HG02763 (cell line): ENCODE results near the gene GPD1L.
"Not testable (repeated sequence)": the region's sequence is repeated elsewhere in the genome, so short reads cannot be mapped to it uniquely, and the experiment has no call there.

Source experiments
- ATAC-seq: cut with Tn5 transposase; IDR thresholded peaks from one replicate; pipeline ENCODE4 v1.9.1; 2021; ENCODE audit warnings: mild to moderate bottlenecking, moderate library complexity; ENCODE audit not compliant: unreplicated experiment

Gene GPD1L

DNA sequence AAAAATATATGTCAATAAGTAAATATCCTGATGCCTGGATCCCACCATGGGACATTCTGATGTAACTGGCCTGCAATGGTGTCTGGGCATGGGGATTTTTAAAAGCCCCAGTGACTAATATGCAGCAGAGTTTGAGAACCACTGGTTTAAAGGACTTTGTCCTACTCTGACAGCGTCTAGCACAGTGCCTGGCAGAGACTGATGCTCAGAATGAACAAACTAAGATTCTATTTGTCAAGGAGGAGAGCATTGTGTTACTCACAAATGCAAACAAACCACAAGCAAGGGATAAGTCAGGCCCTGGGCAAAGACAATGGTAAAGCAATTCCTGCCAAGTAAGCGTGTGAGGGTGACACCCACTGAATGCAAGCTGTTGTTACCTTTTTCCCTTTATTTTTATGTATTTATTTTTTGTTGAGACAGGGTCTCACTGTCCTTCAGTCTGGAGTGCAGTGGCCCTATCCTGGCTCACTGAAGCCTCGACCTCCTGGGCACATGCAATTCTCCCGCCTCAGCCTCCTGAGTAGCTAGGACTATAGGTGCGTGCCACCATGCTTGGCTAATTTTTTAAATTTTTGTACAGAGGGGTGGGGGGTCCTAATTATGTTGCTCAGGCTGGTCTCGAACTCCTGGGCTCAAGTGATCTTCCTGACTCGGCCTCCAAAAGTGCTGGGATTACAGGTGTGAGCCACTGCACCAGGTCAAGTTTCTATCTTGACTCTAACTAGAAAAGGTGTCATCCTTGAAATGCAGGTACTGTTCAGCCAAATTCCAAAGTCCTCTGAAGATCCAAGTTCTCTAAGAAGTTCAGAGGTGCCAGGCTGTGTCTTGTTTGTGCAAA is 909 bp upstream of the GPD1L start:
- ATAC-seq, result no peak

DNA sequence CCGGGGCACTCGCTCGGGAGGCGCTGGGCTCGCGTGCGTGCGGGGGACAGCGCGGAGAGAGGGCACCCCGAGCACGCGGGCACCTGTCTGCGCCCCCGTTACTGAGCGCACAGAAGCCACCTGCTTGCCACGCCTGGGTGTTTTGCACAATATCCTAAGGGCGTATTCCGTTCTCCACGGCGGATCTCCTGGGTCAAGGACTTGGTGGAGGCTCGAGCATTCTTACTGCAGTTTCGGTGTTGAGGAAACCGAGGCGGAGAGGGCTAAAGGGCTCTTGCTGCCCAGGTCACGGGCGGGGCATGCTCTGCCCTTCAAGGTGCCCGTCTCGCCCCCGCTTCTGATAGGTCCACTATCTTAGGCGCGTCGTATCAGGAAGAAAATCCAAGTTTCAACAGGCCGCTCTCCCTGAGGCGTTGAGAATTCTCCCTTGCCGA is 526 bp downstream of the GPD1L start:
- no peak for ATAC-seq

DNA sequence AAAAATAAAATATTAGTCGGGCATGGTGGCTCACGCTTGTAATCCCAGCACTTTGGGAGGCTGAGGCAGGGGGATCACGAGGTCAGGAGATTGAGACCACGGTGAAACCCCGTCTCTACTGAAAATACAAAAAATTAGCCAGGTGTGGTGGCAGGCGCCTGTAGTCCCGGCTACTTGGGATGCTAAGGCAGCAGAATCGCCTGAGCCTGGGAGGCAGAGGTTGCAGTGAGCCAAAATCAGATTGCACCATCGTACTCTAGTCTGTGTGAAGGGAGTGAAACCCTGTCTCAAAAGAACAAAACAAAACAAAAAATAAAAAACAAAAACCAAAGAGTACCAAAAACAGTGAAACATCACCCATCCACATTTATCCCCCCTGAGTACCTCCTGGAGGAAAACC is 1.8 kb downstream of the GPD1L start:
- not testable (repeated sequence) for ATAC-seq

DNA sequence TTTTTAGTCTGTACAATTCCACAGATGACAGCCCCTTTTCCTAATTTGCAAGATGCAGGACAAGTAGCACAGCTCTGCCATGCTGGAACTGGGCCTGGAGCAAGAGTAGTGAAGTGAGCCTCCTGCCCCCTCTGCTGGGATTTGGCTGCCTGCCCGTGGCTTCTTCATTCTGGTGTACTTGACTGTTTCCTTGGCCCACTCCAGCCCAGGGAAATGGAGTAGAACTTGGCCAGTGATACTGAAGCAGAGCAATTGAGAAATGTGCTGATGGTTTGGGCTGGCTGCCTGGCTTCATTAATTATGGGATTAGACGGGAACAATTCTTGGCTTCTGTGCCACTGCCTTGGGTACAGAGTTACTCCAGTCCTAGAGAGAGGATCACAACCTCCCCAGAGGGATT is 2.8 kb downstream of the GPD1L start:
- ATAC-seq, result no peak

DNA sequence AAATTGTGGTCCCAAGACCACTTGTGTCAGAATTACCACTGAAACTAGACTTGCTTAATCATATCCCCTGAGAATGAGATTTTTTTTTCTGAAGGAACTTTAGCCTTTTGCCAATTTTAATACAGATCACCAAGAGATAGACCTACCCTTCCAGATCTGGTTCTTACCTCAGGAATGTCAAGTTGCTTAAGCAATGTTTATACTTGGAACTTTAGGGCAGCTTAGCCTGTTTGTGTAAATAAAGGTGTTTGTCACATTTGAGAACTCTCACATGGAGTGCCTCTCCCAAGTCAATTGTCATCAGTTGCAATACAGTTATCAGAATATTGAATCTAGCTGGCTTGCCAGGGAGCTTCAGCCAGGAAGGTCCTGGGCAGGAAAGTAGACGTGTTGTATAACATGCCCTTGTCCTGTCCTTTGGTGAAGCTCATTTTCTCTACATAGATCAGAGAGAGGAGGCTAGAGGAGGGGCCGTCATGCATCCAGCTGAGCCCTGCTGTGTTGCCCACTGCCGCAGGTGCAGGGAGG is 3.9 kb downstream of the GPD1L start:
- ATAC-seq, result no peak

DNA sequence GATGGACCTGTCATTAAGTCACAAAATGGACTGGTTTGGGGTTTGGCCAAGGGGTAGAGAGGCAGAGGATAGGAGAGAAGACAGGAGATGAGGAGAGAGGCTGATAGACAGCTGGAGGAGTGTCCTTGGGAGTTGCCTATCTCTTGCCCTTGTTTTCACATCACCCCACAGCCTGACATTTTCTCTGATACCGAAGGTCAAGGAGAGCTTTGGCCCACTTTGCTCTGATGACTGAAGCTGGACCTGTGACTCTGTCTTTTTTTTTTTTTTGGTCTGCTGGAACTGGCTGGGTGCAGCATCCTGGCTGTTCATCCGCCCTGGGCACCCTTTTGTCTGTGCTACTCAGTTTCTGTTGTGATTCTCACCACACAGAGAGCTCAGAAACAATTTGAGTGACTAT is 5.1 kb downstream of the GPD1L start:
- ATAC-seq, result no peak

DNA sequence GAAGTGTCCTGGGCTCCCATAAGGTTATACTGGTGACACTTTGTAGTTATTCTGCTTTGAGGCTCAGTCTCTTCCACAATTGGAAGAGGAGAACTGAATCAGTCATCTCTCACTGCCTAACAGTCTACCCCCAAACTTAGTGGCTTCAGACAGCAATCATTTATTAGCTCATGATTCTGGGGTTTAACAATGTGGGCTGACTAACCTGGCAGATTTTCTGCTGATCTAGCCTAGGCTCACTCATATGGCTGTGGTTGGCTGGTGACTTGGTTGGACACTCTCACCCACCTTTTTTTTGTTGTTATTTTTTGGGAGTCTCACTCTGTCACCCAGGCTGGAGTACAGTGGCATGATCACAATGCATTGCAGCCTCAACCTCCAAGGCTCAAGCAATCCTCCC is 7.1 kb downstream of the GPD1L start:
- ATAC-seq, result no peak

DNA sequence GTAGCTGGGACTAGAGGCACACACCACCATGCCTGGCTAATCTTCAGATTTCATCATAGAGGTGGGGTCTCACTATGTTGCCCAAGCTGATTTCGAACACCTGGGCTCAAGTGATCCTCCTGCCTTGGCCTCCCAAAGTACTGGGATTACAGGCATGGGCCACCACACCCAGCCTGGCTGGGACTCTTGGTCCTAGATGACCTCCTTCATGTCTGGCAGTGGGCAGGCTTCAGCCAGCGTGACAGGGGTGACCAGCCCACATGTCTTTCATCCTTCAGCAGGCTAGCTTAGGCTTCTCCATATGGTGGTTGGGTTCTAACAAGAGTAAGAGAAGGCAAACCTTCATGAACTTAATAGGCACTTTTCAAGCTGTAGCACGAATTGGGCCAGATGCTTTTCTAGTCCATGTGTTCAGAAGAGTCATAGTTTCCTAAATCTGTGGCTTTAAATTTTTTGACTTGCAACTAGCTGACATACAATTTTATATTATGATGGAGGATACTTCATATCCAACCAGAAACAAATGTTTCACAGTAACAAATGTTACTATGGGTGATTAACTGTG is 7.6 kb downstream of the GPD1L start:
- no peak for ATAC-seq

DNA sequence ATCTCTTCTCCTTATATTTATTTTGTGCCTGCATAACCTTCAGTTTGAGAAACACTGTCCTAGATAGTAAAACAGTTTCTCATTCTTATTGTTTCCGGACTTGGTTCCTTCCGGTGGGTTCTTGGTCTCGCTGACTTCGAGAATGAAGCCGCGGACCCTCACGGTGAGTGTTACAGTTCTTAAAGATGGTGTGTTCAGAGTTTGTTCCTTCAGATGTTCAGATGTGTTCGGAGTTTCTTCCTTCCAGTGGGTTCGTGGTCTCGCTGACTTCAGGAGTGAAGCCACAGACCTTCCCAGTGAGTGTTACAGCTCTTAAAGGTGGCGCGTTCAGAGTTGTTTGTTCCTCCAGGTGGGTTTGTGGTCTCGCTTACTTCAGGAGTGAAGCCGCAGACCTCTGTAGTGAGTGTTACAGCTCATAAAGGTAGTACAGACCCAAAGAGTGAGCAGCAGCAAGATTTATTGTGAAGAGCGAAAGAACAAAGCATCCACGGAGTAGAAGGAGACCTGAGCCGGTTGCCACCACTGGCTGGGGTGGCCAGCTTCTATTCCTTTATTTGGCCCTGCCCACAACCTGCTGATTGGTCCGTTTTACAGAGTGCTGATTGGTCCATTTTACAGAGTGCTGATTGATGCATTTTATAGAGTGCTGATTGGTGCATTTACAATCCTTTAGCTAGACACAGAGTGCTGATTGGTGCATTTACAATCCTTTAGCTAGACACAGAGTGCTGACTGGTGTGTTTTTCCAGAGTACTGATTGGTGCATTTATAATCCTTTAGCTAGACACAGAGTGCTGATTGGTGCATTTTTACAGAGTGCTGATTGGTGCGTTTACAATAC is 8.3 kb downstream of the GPD1L start:
- ATAC-seq, result not testable (repeated sequence)

DNA sequence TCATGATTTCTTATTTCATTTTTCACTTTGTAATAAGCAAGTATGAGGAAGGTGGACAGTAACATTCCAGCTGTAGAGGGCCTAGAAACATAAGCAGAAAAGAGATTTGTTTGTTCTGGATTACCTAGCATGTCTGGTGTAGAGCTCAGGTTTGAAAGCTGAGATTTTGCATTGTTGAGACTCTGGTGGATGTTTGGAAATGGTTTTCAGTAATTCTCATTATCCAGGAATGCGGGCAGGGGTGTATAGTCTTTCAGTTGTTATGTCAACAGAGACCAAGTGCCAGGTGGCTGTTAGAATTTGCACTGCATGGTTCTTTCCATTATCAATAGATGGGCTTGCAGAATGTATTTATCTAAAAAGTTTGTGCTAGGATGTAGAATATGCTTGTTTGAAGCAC is 10.9 kb downstream of the GPD1L start:
- no peak for ATAC-seq

DNA sequence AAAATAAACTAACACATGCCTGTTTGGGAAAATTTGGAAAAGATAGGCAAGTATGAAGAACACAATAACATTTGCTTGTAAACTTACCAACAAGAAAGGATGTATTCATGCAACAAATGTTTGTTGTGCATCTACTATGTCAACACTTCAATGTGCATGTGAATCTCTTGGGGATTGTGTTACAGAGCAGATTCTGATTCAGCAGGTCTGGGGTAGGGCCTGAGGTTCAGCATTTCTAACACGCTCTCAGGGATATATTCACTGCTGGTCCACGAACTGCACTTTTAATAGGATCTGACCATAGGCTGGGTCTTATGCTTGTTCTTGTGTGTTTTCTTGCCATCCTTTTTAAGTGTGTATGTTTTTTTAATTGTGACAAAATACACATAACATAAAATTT is 11.8 kb downstream of the GPD1L start:
- no peak for ATAC-seq

DNA sequence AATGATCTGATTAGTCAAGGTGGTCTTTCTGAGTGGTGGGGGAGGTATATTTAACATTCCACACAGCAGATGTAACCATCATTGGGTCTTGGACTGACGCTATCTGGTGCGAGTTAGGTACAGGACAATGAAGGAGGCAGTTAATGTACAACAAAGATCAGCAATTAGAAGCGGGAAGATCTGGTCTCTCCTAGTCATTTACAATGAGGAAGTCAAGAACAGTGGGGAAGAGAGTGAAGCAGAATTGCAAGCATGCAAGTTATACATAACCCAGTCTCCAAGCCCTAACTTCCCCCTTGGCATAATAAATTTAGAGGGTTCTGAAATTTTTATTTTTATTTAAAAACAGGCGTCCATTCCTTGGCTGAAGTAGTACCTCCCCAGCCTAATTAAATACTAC is 14.1 kb downstream of the GPD1L start:
- no peak for ATAC-seq

DNA sequence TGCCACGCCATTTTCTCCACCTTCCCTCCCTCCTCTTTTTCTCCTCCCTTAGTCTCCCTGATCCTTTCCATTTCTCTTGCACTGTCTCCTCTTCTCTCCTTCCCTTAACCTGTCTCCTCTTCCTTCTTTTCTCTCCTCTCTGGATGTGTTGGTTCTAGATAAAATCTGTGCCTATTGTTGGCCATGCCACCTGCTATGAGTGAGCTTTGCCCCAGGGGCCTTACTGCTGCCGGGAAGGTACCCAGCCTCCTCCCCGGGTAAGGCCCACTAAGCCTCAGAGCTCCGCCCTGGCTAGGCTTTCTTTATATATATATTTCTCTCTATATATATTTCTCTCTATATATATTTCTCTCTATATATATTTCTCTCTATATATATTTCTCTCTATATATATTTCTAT is 14.7 kb downstream of the GPD1L start:
- no peak for ATAC-seq

DNA sequence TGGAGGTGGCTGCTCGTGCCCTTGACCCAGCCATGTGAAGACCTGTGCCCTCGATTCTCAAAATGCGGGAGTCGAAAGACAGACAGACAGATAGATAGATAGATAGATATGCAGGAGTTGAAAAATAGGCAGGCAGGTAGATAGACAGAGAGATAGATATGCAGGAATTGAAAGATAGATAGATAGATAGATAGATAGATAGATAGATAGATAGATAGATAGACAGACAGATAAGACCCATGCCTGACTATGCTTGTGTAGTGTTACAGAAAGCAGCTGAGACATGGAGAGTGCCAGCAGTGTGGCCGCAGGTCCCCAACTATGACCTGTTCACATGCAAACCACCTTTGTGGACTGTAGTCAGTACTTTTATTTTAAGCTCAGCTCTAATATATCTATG is 17.2 kb downstream of the GPD1L start:
- no peak for ATAC-seq

DNA sequence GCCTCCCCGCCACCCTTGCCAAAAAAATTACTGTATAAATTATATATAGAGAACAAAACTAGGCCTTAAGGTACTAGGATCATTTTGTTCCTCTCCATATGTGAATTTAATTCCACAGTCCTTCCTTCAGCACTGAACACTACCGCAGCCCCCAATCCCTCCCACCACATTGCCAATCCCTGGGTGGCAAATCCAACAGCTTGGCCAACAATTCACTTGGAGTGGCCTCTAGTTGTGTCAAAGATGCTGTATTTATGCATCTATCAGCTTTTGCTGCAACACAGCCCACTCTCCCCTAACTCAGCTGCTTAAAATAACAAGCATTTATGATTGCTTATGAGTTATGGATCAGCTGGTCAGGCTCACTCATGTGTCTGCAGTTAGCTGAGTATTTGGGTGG is 18.6 kb downstream of the GPD1L start:
- ATAC-seq, result no peak

DNA sequence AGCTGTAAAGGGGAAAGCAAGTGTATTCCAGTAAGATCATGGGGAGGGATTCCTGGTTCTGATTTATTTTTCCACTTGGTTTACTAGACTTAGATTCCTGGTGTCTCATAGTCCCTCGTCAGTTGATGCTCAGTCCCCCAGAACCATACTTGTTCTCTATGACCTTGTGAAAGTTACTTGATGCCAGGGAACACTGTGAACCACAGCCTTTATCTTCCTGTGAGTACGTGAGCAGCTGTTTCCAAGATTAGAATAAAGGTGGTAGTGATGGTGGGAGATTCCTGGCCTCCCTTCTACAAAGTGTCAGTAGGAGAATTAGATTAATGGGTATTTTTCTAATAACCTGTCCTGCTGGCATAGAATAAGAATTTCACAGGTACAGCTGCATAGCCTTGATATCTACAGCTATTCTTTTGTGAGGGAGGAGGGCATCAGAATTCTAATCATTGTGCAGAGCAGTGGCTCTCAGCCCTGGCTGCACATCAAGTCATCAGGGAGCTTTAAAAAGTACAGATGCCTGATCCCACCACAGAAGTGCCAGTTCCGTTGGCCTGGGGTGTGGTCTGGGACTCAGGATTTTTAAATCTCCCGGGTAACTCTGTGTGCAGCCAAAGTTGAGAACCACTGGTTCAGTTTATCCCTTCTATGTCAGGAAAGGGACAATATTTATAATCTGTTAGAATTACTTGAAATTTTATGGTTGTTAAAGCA is 20.0 kb downstream of the GPD1L start:
- ATAC-seq, result no peak

DNA sequence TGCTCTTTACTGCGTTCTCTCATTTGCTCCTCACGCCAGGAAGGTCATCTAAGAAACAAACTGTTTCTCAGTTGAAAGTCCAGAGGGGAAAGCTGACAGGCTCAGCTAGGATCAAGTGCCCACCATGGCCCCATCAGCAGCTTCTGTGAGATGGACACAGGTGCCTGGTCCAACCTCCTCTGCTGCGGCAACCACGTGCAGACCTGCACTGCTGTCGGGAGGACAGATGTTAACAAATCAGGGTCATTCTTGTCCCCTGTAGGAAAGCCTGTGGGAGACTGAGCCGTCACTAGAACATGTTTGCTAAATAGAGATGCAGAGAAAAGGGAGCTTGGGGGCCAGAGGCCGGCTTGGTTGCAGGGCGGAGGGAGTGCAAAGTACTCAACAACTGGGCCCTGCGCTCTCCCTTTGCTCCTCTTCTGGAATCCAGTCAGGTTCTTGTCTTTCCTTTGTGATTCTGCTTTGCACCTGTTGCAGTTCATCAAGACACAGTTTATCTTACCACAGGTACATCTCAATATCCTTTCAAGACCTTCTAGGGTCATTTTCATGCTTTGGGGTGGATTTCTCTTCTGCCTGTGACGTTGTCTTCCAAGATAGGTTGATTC is 20.9 kb downstream of the GPD1L start:
- no peak for ATAC-seq

DNA sequence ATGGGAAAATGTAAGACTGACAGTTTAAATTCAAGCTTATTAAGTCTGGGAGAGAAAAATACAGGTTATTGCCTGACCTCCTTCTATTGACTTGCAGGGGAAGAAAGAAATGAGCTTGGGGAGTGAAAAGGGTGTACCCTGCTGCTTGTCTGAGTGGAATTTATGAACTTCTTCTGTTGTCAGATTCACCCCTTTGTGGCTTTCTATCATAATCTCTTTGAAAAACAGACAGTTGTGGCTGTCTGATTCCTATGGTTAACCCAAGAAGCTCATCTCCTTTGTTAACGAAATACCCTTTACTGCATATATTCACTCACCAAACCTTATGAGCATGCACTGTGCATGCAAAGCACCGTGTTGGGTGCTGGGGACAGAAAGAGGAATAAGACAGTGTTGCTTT is 22.5 kb downstream of the GPD1L start:
- no peak for ATAC-seq

DNA sequence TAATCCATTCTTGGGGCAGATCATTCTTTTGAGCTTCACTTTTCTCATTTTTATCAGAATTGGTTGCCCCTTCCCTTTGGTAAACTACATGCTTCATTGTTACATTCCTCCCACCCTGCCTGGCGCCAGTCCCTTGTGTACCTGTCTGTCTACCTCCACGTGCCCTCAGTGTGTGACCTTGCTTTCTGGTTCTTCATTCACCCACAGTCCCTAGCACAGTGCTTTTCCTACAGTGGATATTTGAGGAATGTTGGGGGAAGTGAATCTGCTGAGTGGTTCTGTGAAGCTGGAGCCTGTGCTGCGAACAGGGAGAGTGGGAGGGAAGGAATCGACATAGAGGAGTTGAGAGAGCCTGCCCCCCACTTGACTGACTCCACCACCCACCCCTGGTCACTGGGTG is 23.4 kb downstream of the GPD1L start:
- ATAC-seq, result no peak

DNA sequence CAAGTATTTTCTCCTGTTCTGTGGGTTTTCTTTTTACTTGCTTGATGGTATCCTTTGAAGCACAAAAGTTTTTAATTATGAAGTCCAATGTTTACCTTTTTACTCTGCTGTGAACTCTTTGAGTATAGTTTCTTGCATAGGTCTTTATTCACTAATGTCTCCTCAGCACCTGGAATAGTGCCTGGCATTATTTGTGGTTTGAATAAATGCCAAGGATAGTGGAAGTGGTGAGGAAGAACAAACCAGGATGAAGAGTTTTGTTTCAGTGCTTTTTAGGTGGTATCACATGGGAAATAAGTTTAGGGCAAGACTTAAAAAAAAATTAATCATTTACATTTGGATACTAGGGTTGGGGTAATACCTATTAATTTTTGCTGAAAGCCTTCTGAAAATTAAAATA is 25.7 kb downstream of the GPD1L start:
- no peak for ATAC-seq

DNA sequence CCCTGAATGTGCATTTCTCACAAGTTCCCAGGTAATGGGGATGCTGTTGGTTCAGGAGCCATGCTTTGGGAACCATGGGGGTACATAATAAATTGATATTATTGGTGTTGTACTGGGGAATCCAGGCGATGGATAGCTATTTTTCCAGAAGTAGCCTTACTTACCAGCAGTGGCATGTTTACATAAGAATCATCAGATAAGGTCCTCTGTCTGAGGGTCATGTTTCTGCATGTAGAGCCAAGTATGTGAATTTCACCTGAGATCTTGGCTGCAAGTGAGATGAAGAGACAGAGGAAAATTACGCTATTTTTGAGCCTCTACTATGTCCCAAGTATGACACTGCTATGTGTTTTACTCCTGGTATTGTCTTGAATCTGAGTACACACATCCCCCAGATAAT is 26.3 kb downstream of the GPD1L start:
- ATAC-seq, result no peak
